ENCODE results near the gene MAGEB6. TPM values are rescaled to one million over a fixed set of nuclear protein-coding genes. Genes with fewer than 3 reads are reported as not detected.

The MAGEB6 gene
- total and polyA plus RNA-seq, 7 donors = not detected

- no peaks in the 10 kb centered on the region for H3K27me3 ChIP-seq
- WGBS, 2 donors = 36 to 61% methylated on average over 3 of the region's 3 CpGs
- H3K4me1 ChIP-seq = no peaks in the 10 kb centered on the region
- no peaks in the 10 kb centered on the region for H3K9me3 ChIP-seq
- no peak overlapping the region for H3K4me3 ChIP-seq
- no peak for TF ChIP-seq EP300 (IDR thresholded peaks at IDR 0.05)
- no peak for TF ChIP-seq CTCF (IDR thresholded peaks at IDR 0.05)
- no peak for TF ChIP-seq POLR2A (IDR thresholded peaks at IDR 0.05)
- TF ChIP-seq POLR2AphosphoS5 (IDR thresholded peaks at IDR 0.05) = no peak
- DNase-seq = no peak
- no peaks in the 10 kb centered on the region for H3K36me3 ChIP-seq
- intact Hi-C loops (cut with DNase I) = no loop called here
- no peak overlapping the region for H3K27ac ChIP-seq
Observed at GRCh38 chrX:26208012-26208411, 15.8 kb downstream of the MAGEB6 start.

- Histone ChIP-seq H3K36me3 (no peaks in the 10 kb centered on the region), H3K9me3 (peaks cover 0 to 3% (median 0%) of the 10 kb centered on the region in 4 donors), H3K4me3 (no peak within 1 kb of the TSS), H3K27ac (no peak within 1 kb of the TSS), H3K27me3 (no peaks in the 10 kb centered on the region), H3K4me1 (no peaks in the 10 kb centered on the region)
- intact Hi-C loops (cut with DNase I) = no loop called here
- 71 to 79% methylated on average over 5 of the region's 5 CpGs for WGBS, 2 donors
- no peak for DNase-seq
- no peak for TF ChIP-seq EP300 (IDR thresholded peaks at IDR 0.05)
- TF ChIP-seq POLR2AphosphoS5 (IDR thresholded peaks at IDR 0.05) = no peak
- no peak for TF ChIP-seq POLR2A (IDR thresholded peaks at IDR 0.05)
- TF ChIP-seq CTCF (IDR thresholded peaks at IDR 0.05) = no peak
Observed at GRCh38 chrX:26215869-26216268, 23.6 kb downstream of the MAGEB6 start, which contains the start of gene MAGEB5. TSS of gene MAGEB5 (plus strand) at chrX:26216169. CDS start at chrX:26217302, 1,133 bp downstream.

DNA sequence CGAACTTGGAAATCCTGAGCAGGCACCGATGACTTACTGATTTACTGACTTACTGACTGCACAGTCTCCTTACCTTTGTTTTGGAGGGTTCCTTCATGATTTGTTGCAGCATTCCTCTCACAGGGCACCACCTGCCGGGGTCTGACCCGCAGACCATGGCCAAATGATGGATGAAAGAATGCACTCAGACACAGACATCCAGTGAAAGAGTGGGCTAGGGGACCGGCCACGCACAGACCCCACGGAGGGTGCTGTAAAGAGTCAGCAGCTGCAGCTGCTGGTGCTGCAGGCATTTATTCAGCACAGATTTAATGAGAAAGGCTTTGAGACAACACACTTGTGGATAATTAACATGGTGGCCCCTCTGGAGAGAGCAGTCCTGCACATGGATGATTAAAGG lies 27.1 kb downstream of the MAGEB6 start:
- Histone ChIP-seq H3K36me3 (no peaks in the 10 kb centered on the region), H3K4me1 (no peaks in the 10 kb centered on the region), H3K9me3 (peaks cover 0 to 3% (median 0%) of the 10 kb centered on the region in 4 donors), H3K4me3 (no peak overlapping the region), H3K27me3 (no peaks in the 10 kb centered on the region), H3K27ac (no peak overlapping the region)
- WGBS, 2 donors = 82 to 83% methylated on average over 7 of the region's 7 CpGs
- TF ChIP-seq POLR2A (IDR thresholded peaks at IDR 0.05) (no peak), CTCF (IDR thresholded peaks at IDR 0.05) (no peak), EP300 (IDR thresholded peaks at IDR 0.05) (no peak), POLR2AphosphoS5 (IDR thresholded peaks at IDR 0.05) (no peak)
- intact Hi-C loops (cut with DNase I) = no loop called here
- DNase-seq = no peak

DNA sequence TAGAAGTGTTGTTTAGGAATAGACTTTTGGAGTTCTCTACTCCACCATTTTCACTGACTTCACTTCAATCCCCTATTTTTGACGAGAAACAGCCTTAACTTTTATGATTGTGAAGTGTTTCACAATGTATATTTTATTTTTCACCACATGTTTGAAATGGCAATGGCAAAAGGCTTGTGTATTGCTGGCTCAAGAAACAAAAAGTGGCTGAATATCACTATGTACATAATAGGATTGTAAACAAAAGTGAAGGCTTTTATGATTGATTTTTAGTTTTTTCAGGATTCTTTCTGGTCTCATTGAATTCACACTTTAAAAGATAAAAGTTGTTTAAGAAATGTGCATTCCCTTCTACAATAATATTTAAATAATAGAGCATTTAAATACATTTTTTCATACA lies 41.9 kb downstream of the MAGEB6 start:
- no peak for DNase-seq
- Histone ChIP-seq H3K27ac (no peak overlapping the region), H3K4me3 (no peak overlapping the region), H3K9me3 (no peaks in the 10 kb centered on the region), H3K27me3 (no peaks in the 10 kb centered on the region), H3K4me1 (no peaks in the 10 kb centered on the region), H3K36me3 (no peaks in the 10 kb centered on the region)
- TF ChIP-seq CTCF (IDR thresholded peaks at IDR 0.05) = no peak
- TF ChIP-seq EP300 (IDR thresholded peaks at IDR 0.05) = no peak
- no peak for TF ChIP-seq POLR2AphosphoS5 (IDR thresholded peaks at IDR 0.05)
- no peak for TF ChIP-seq POLR2A (IDR thresholded peaks at IDR 0.05)
- 31 to 48% methylated on average over 1 of the region's 1 CpG for WGBS, 2 donors
- intact Hi-C loops (cut with DNase I) = no loop called here

Other genes with a start within 250 kb of the MAGEB6 start
- not detected for gene MAGEB18, start 54.1 kb upstream of the MAGEB6 start, total RNA-seq
- gene MAGEB18, start 54.1 kb upstream of the MAGEB6 start, polyA plus RNA-seq = not detected
- gene MAGEB6B, start 31.8 kb upstream of the MAGEB6 start, total RNA-seq = not detected
- gene MAGEB6B, start 31.8 kb upstream of the MAGEB6 start, polyA plus RNA-seq = not detected
- not detected for gene MAGEB5, start 23.7 kb downstream of the MAGEB6 start, total RNA-seq
- not detected for gene MAGEB5, start 23.7 kb downstream of the MAGEB6 start, polyA plus RNA-seq

All from sigmoid colon (tissue), 7 donors.